ENCODE results near the gene CHPF2. TPM values are rescaled to one million over a fixed set of nuclear protein-coding genes. Genes with fewer than 3 reads are reported as not detected.

The CHPF2 gene
- total RNA-seq, 1 donor from 2014 or later, result 84.7 TPM

DNA sequence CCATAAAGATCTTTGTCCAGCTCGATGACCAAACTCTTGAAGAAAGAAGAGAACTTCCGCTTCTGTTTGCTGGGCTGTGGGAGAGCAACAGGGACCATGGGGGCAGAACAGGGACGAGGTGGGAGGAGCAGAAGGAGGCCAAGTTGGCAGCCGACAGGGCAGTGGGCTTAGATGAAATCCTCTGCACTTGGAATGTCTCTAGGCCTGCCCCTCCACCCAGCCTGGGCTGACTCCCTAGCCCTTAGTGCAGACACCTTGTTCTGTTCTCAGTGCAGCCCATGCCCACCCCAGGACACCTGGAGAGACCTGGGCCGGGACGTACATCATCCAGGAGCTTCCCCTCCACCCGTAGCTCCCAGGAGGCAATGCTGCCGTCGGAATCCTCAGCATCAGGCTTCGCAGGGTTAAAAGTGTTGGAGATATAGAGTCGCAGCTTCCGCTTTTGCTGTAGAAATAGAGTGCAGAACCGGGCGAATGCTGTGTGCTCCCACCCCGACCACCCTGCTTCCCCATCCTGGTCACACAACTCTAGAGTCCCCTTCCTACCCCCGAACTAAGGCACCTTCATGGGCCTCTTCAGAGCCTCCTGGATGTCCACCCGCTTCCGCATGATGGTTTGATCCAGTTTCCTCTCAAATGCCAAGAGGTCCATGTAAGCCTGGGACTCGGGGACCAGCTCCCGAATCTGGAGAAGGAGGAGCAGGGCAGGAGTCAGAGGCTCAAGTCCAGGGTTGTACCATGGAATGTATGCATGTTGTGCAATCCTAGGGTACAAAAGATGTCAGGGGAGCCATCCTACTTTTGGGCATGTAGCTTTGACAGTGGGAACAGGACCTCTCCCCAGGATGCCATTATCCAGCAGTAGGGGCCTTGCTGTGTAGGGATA, 10.1 kb downstream of the CHPF2 start:
- no peaks in the 10 kb centered on the region for H3K9me3 Mint-ChIP-seq (ENCODE audit: unreplicated experiment)
- no peak overlapping the region for H3K27ac Mint-ChIP-seq (ENCODE audit: unreplicated experiment)
- Histone ChIP-seq H3K36me3 (ENCODE audit: insufficient read depth, low read length) (peaks cover 27% of the 10 kb centered on the region), H4K20me1 (ENCODE audit: insufficient read depth, low read length) (peaks cover 93% of the 10 kb centered on the region), H3K79me2 (ENCODE audit: insufficient read depth, low read length) (peaks cover 41% of the 10 kb centered on the region), H2AFZ (ENCODE audit: low read depth, low read length) (no peak overlapping the region), H3K27me3 (ENCODE audit: insufficient read depth, low read length) (no peaks in the 10 kb centered on the region), H3K4me2 (ENCODE audit: low read length) (no peak overlapping the region), H3K9me3 (ENCODE audit: insufficient read depth, low read depth, low read length) (no peaks in the 10 kb centered on the region), H3K27ac (ENCODE audit: low read depth, low read length) (no peak overlapping the region), H3K4me3 (ENCODE audit: insufficient read depth, low read depth, low read length) (no peak overlapping the region), H3K4me1 (ENCODE audit: insufficient read depth, low read length) (peaks cover 25% of the 10 kb centered on the region), H3K9ac (ENCODE audit: low read length) (no peak overlapping the region)
- FAIRE-seq (no peak), DNase-seq (ENCODE audit: low read depth) (no peak)
- peaks cover 16% of the 10 kb centered on the region for H3K36me3 Mint-ChIP-seq (ENCODE audit: low read depth, unreplicated experiment)
- H3K4me3 Mint-ChIP-seq (ENCODE audit: unreplicated experiment), result no peak overlapping the region
- H3K4me1 Mint-ChIP-seq (ENCODE audit: low read depth, unreplicated experiment), result peaks cover 6% of the 10 kb centered on the region
- H3K27me3 Mint-ChIP-seq (ENCODE audit: low read depth, unreplicated experiment), result no peaks in the 10 kb centered on the region
- no peak for TF ChIP-seq EZH2 (IDR thresholded peaks at IDR 0.05; ENCODE audit: insufficient read depth, low read length)
- TF ChIP-seq CTCF (IDR thresholded peaks at IDR 0.05; ENCODE audit: insufficient read depth, low read depth, low read length), result no peak

GRCh38 chr7:151243045-151243349, 10.7 kb downstream of the CHPF2 start:
- Histone ChIP-seq H2AFZ (ENCODE audit: low read depth, low read length) (no peak overlapping the region), H3K27me3 (ENCODE audit: insufficient read depth, low read length) (no peaks in the 10 kb centered on the region), H4K20me1 (ENCODE audit: insufficient read depth, low read length) (peaks cover 88% of the 10 kb centered on the region), H3K4me1 (ENCODE audit: insufficient read depth, low read length) (peaks cover 29% of the 10 kb centered on the region), H3K9me3 (ENCODE audit: insufficient read depth, low read depth, low read length) (no peaks in the 10 kb centered on the region), H3K79me2 (ENCODE audit: insufficient read depth, low read length) (peaks cover 41% of the 10 kb centered on the region), H3K36me3 (ENCODE audit: insufficient read depth, low read length) (peaks cover 27% of the 10 kb centered on the region), H3K9ac (ENCODE audit: low read length) (no peak overlapping the region), H3K4me3 (ENCODE audit: insufficient read depth, low read depth, low read length) (no peak overlapping the region), H3K4me2 (ENCODE audit: low read length) (no peak overlapping the region), H3K27ac (ENCODE audit: low read depth, low read length) (no peak overlapping the region)
- Mint-ChIP-seq H3K4me1 (ENCODE audit: low read depth, unreplicated experiment) (peaks cover 6% of the 10 kb centered on the region), H3K9me3 (ENCODE audit: unreplicated experiment) (no peaks in the 10 kb centered on the region), H3K27me3 (ENCODE audit: low read depth, unreplicated experiment) (no peaks in the 10 kb centered on the region), H3K27ac (ENCODE audit: unreplicated experiment) (no peak overlapping the region), H3K4me3 (ENCODE audit: unreplicated experiment) (no peak overlapping the region), H3K36me3 (ENCODE audit: low read depth, unreplicated experiment) (peaks cover 16% of the 10 kb centered on the region)
- TF ChIP-seq CTCF (IDR thresholded peaks at IDR 0.05; ENCODE audit: insufficient read depth, low read depth, low read length) (no peak), EZH2 (IDR thresholded peaks at IDR 0.05; ENCODE audit: insufficient read depth, low read length) (no peak)
- DNase-seq (ENCODE audit: low read depth), result no peak
- no peak for FAIRE-seq
